Ramos (cell line): Measurements from ENCODE around the gene GIMAP8.
"Not testable (repeated sequence)": the region's sequence is repeated elsewhere in the genome, so short reads cannot be mapped to it uniquely, and the experiment has no call there.

ENCODE experiments used
- in situ Hi-C: fragments of 300-500 bp; cut with MboI; formaldehyde crosslinking; loops from one replicate; pipeline ENCODE4 v1.14.3; 2022; ENCODE audit warnings: low sequenced_read_pairs; ENCODE audit not compliant: unreplicated experiment

Gene GIMAP8

GRCh38 chr7:150489782-150490181 is 39.4 kb downstream of the GIMAP8 start:
- in situ Hi-C loops = no loop called here

- in situ Hi-C loops = not testable (repeated sequence)
These were observed 43.0 kb downstream of the GIMAP8 start for GRCh38 chr7:150493442-150493841.

- in situ Hi-C loops = no loop called here
These were observed 52.1 kb downstream of the GIMAP8 start for GRCh38 chr7:150502519-150502918.

- in situ Hi-C loops = no loop called here
These were observed 52.7 kb downstream of the GIMAP8 start for GRCh38 chr7:150503155-150503554.

- in situ Hi-C loops = no loop called here
These were observed 53.2 kb downstream of the GIMAP8 start for GRCh38 chr7:150503581-150503980.

GRCh38 chr7:150507947-150508602 is 57.6 kb downstream of the GIMAP8 start:
- in situ Hi-C loops = no loop called here

- in situ Hi-C loops = no loop called here
These were observed 60.6 kb downstream of the GIMAP8 start for GRCh38 chr7:150511048-150511447.

GRCh38 chr7:150513758-150514157 is 63.3 kb downstream of the GIMAP8 start:
- in situ Hi-C loops = no loop called here

- in situ Hi-C loops = no loop called here
These were observed 64.4 kb downstream of the GIMAP8 start, which contains the start of gene GIMAP7 for GRCh38 chr7:150514748-150515222. Gene GIMAP7 (plus strand): TSS chr7:150514872. CDS start chr7:150519975, 5,103 bp downstream.

- in situ Hi-C loops = no loop called here
These were observed 65.1 kb downstream of the GIMAP8 start for GRCh38 chr7:150515248-150516147.

- in situ Hi-C loops = no loop called here
These were observed 66.7 kb downstream of the GIMAP8 start for GRCh38 chr7:150516956-150517745.

GRCh38 chr7:150519310-150519709 is 68.9 kb downstream of the GIMAP8 start:
- in situ Hi-C loops = no loop called here

- in situ Hi-C loops = no loop called here
These were observed 69.7 kb downstream of the GIMAP8 start for GRCh38 chr7:150520145-150520544.

- in situ Hi-C loops = not testable (repeated sequence)
These were observed 72.5 kb downstream of the GIMAP8 start for GRCh38 chr7:150522931-150523330.

- in situ Hi-C loops = no loop called here
These were observed 73.6 kb downstream of the GIMAP8 start for GRCh38 chr7:150524018-150524417.
